GM19467 (cell line): ENCODE data around the gene FAM174B.

Source experiments
- ATAC-seq: cut with Tn5 transposase; IDR thresholded peaks from one replicate; pipeline ENCODE4 v1.9.1; 2021; ENCODE audit warnings: mild to moderate bottlenecking, moderate library complexity; ENCODE audit not compliant: unreplicated experiment

Gene FAM174B

GRCh38 chr15:92602267-92602593, 53.3 kb downstream of the FAM174B start:
- ATAC-seq = no peak

GRCh38 chr15:92601592-92602266, 53.8 kb downstream of the FAM174B start:
- ATAC-seq = no peak

GRCh38 chr15:92600856-92601255, 54.7 kb downstream of the FAM174B start:
- no peak for ATAC-seq

GRCh38 chr15:92599394-92599970, 56.1 kb downstream of the FAM174B start:
- no peak for ATAC-seq

- no peak for ATAC-seq
Measured at GRCh38 chr15:92597548-92597947, 58.0 kb downstream of the FAM174B start.

- ATAC-seq = no peak
Measured at GRCh38 chr15:92596623-92597022, 59.0 kb downstream of the FAM174B start.

GRCh38 chr15:92595506-92596381, 59.8 kb downstream of the FAM174B start:
- ATAC-seq = no peak

GRCh38 chr15:92591275-92591674, 64.3 kb downstream of the FAM174B start:
- no peak for ATAC-seq

- no peak for ATAC-seq
Measured at GRCh38 chr15:92586966-92587365, 68.6 kb downstream of the FAM174B start.

GRCh38 chr15:92586383-92586942, 69.1 kb downstream of the FAM174B start:
- no peak for ATAC-seq

GRCh38 chr15:92584105-92584504, 71.5 kb downstream of the FAM174B start:
- ATAC-seq = no peak

GRCh38 chr15:92583096-92584034, 72.2 kb downstream of the FAM174B start:
- no peak for ATAC-seq

GRCh38 chr15:92582206-92582605, 73.4 kb downstream of the FAM174B start:
- ATAC-seq = no peak

- ATAC-seq = no peak
Measured at GRCh38 chr15:92580933-92581445, 74.6 kb downstream of the FAM174B start.

- ATAC-seq = no peak
Measured at GRCh38 chr15:92580521-92580920, 75.1 kb downstream of the FAM174B start.

- no peak for ATAC-seq
Measured at GRCh38 chr15:92579931-92580470, 75.6 kb downstream of the FAM174B start.

GRCh38 chr15:92579486-92579885, 76.1 kb downstream of the FAM174B start:
- no peak for ATAC-seq

- ATAC-seq = no peak
Measured at GRCh38 chr15:92578096-92578835, 77.3 kb downstream of the FAM174B start.

- no peak for ATAC-seq
Measured at GRCh38 chr15:92576597-92577200, 78.9 kb downstream of the FAM174B start.
